HUES48 (cell line): ENCODE results near the gene WDR87.
A peak's percentile ranks its signal among the peaks of the same experiment; 100 is the strongest.

ENCODE experiments used
- H3K27ac ChIP-seq: one replicate; pipeline ENCODE4 v1.7.0; 2013; ENCODE audit warnings: low read depth, low read length, inconsistent platforms
- H3K27me3 ChIP-seq: 2 replicates; pipeline ENCODE4 v1.6.1; 2013; ENCODE audit warnings: mild to moderate bottlenecking, low read length; ENCODE audit not compliant: control insufficient read depth, insufficient read depth
- H3K36me3 ChIP-seq: 2 replicates; pipeline ENCODE4 v1.6.1; 2013; ENCODE audit warnings: low read length; ENCODE audit not compliant: control insufficient read depth, insufficient read depth
- H3K4me1 ChIP-seq: 2 replicates; pipeline ENCODE4 v1.6.1; 2013; ENCODE audit warnings: mild to moderate bottlenecking, low read length; ENCODE audit not compliant: control insufficient read depth, insufficient read depth
- H3K4me3 ChIP-seq: 2 replicates; pipeline ENCODE4 v1.5.1; 2013; ENCODE audit warnings: mild to moderate bottlenecking, low read depth, low read length
- H3K9ac ChIP-seq: 2 replicates; pipeline ENCODE4 v1.6.1; 2013; ENCODE audit warnings: mild to moderate bottlenecking, low read depth, low read length, moderate library complexity
- H3K9me3 ChIP-seq: 2 replicates; pipeline ENCODE4 v1.6.1; 2013; ENCODE audit warnings: low read length; ENCODE audit not compliant: control insufficient read depth, insufficient read depth

The WDR87 gene

GRCh38 chr19:37943480-37943879 is 37.1 kb upstream of the WDR87 start:
- H3K9me3 ChIP-seq, result no peaks in the 10 kb centered on the region
- H3K36me3 ChIP-seq, result no peaks in the 10 kb centered on the region
- H3K27me3 ChIP-seq, result no peaks in the 10 kb centered on the region
- H3K27ac ChIP-seq, result no peak overlapping the region
- H3K4me1 ChIP-seq, result no peaks in the 10 kb centered on the region
- H3K4me3 ChIP-seq, result no peak overlapping the region
- no peak overlapping the region for H3K9ac ChIP-seq

GRCh38 chr19:37942516-37942902 is 36.1 kb upstream of the WDR87 start:
- Histone ChIP-seq H3K36me3 (no peaks in the 10 kb centered on the region), H3K4me3 (no peak overlapping the region), H3K27me3 (no peaks in the 10 kb centered on the region), H3K9ac (no peak overlapping the region), H3K9me3 (no peaks in the 10 kb centered on the region), H3K27ac (no peak overlapping the region), H3K4me1 (no peaks in the 10 kb centered on the region)

- Histone ChIP-seq H3K9me3 (no peaks in the 10 kb centered on the region), H3K4me3 (no peak overlapping the region), H3K36me3 (no peaks in the 10 kb centered on the region), H3K27me3 (no peaks in the 10 kb centered on the region), H3K9ac (no peak overlapping the region), H3K4me1 (no peaks in the 10 kb centered on the region), H3K27ac (no peak overlapping the region)
Observed at GRCh38 chr19:37941782-37942515, 35.6 kb upstream of the WDR87 start.

GRCh38 chr19:37938353-37938752 is 32.0 kb upstream of the WDR87 start:
- no peak overlapping the region for H3K9ac ChIP-seq
- no peaks in the 10 kb centered on the region for H3K27me3 ChIP-seq
- H3K4me1 ChIP-seq, result peaks cover 11% of the 10 kb centered on the region
- H3K9me3 ChIP-seq, result peaks cover 6% of the 10 kb centered on the region
- H3K27ac ChIP-seq, result no peak overlapping the region
- peaks cover 9% of the 10 kb centered on the region; the same call in 1 of the 2 replicates for H3K36me3 ChIP-seq
- H3K4me3 ChIP-seq, result no peak overlapping the region

GRCh38 chr19:37936886-37937285 is 30.5 kb upstream of the WDR87 start:
- H3K27ac ChIP-seq, result no peak overlapping the region

GRCh38 chr19:37936166-37936565 is 29.8 kb upstream of the WDR87 start:
- H3K9me3 ChIP-seq, result peaks cover 6% of the 10 kb centered on the region
- peaks cover 9% of the 10 kb centered on the region; the same call in 1 of the 2 replicates for H3K36me3 ChIP-seq

More at GRCh38 chr19:37936886-37937285, 30.5 kb upstream of the WDR87 start:
- Histone ChIP-seq H3K9me3 (peaks cover 6% of the 10 kb centered on the region), H3K4me3 (no peak overlapping the region), H3K4me1 (peaks cover 23% of the 10 kb centered on the region), H3K9ac (no peak overlapping the region), H3K36me3 (peaks cover 9% of the 10 kb centered on the region; the same call in 1 of the 2 replicates), H3K27me3 (no peaks in the 10 kb centered on the region)

GRCh38 chr19:37935341-37935740 is 28.9 kb upstream of the WDR87 start:
- Histone ChIP-seq H3K4me1 (peaks cover 32% of the 10 kb centered on the region), H3K9me3 (peaks cover 6% of the 10 kb centered on the region), H3K4me3 (no peak overlapping the region), H3K9ac (no peak overlapping the region), H3K27me3 (no peaks in the 10 kb centered on the region), H3K36me3 (peaks cover 9% of the 10 kb centered on the region; the same call in 1 of the 2 replicates), H3K27ac (no peak overlapping the region)

More at GRCh38 chr19:37936166-37936565, 29.8 kb upstream of the WDR87 start:
- Histone ChIP-seq H3K27ac (no peak overlapping the region), H3K27me3 (no peaks in the 10 kb centered on the region), H3K4me3 (no peak overlapping the region), H3K4me1 (peaks cover 30% of the 10 kb centered on the region), H3K9ac (no peak overlapping the region)

- peak overlapping the region; percentile 23 for H3K27ac ChIP-seq
- H3K4me1 ChIP-seq, result peaks cover 42% of the 10 kb centered on the region
Observed at GRCh38 chr19:37933937-37934358, 27.6 kb upstream of the WDR87 start.

GRCh38 chr19:37932985-37933936 is 26.9 kb upstream of the WDR87 start:
- peak overlapping the region; percentile 95 for H3K27ac ChIP-seq
- H3K9ac ChIP-seq, result no peak overlapping the region
- H3K4me3 ChIP-seq, result peak overlapping the region; percentile 43; the same call in 1 of the 2 replicates
- H3K36me3 ChIP-seq, result peaks cover 9% of the 10 kb centered on the region; the same call in 1 of the 2 replicates
- no peaks in the 10 kb centered on the region for H3K27me3 ChIP-seq
- H3K9me3 ChIP-seq, result peaks cover 6% of the 10 kb centered on the region
- peaks cover 48% of the 10 kb centered on the region for H3K4me1 ChIP-seq

More at GRCh38 chr19:37933937-37934358, 27.6 kb upstream of the WDR87 start:
- Histone ChIP-seq H3K9ac (no peak overlapping the region), H3K4me3 (no peak overlapping the region), H3K9me3 (peaks cover 6% of the 10 kb centered on the region), H3K36me3 (peaks cover 9% of the 10 kb centered on the region; the same call in 1 of the 2 replicates), H3K27me3 (no peaks in the 10 kb centered on the region)

- Histone ChIP-seq H3K36me3 (peaks cover 9% of the 10 kb centered on the region; the same call in 1 of the 2 replicates), H3K4me1 (peaks cover 52% of the 10 kb centered on the region), H3K27me3 (no peaks in the 10 kb centered on the region), H3K27ac (peak overlapping the region; percentile 95), H3K9ac (peak overlapping the region; percentile 75), H3K4me3 (peak overlapping the region; percentile 43), H3K9me3 (peaks cover 6% of the 10 kb centered on the region)
Observed at GRCh38 chr19:37931881-37932655, 25.7 kb upstream of the WDR87 start.
